GM08714 (cell line): ENCODE data around the gene PDLIM1.

ENCODE experiments used
- H3K4me3 ChIP-seq: fragments of 200-500 bp; sonication (Bioruptor generic); 2 replicates; pipeline ENCODE4 v1.5.1; 2014; ENCODE audit warnings: mild to moderate bottlenecking, low read length, inconsistent platforms
- ZNF274 ChIP-seq: IDR thresholded peaks from 2 replicates; pipeline ENCODE4 v1.6.1; 2012; ENCODE audit warnings: mild to moderate bottlenecking, low read depth, low read length

PDLIM1 gene

DNA sequence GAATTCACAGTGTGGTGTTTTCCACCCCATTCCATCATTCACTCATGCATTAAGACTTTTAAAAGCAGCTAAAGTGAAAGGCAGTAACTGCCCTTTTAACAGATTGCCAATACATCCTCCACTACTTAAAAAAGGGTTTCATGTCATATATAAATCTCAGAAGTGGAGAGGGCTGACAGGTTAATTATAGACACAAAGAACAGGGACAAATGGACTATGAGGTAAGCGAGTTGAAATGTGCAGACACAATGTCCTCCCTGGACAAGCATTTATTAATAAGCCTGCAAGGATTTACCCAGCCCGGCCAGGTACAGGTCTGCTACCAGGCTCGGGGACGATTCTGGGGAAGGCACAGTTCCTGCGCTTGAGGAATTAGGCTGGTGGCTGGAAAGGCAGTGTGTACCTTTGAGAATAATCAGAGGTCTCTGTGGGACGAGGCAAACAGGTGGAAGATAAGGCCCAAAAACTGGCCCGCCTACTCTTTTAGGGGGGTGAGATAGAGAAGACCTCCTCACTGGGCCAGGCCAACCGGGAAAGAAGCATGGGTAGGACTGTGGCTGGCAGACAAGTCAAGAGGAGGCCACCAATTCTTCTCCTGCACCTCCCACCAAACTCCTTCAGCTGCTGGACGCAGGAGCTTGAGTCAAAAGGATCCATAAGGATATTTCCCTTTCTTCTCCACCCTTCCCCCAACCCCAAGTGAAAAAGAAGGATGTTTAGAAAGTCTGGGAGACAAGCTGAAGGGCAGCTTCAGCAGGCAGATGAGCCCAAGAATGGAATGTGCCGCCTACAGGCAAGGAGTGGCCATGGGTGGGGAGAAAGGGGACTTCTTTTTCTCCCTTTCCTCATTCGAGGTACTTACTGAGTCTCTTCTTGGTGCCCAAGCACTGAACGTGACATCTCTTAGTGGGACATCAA lies 1.5 kb downstream of the PDLIM1 start:
- peak overlapping the region; percentile 90 for H3K4me3 ChIP-seq
- no peak for TF ChIP-seq ZNF274

DNA sequence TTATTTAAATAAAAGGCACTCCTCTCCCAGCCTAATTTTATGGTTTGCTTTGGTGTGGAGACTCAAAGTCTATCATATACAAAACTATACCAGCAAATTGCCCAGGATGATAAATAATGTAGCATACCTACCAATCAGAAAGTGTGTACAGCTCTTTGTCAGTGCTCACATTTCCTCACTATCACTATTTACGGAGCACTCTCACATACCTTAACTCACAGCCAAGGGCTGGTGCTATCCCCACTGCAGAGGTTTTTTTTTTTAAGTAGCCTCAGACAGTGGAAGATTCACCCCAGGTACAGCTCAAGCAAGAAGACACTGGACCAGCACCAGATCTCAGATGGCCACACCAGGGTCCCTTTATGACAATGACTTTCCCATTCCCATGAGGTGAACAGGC lies 2.5 kb downstream of the PDLIM1 start:
- peak overlapping the region; percentile 90 for H3K4me3 ChIP-seq
- TF ChIP-seq ZNF274: no peak

DNA sequence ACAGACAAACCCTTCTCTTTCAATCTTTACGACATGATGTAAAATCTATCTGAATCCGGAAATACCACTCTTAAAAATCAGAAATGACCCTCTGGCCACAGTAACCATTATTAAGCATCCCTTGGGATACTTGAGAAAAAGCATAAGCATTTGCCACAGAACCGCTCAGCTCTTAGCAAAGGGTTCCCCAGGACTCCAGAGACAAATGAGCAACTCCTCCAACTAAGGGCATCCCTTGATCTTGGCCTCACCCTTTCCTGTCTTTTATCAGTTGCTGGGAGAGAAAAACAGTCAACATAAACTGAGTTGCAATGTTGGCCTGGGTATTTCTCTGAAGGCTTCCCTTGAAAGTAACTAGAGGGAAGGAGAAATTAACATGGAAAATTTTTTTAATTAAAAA lies 3.5 kb downstream of the PDLIM1 start:
- peak overlapping the region; percentile 28; the same call in 1 of the 2 replicates for H3K4me3 ChIP-seq
- no peak for TF ChIP-seq ZNF274

DNA sequence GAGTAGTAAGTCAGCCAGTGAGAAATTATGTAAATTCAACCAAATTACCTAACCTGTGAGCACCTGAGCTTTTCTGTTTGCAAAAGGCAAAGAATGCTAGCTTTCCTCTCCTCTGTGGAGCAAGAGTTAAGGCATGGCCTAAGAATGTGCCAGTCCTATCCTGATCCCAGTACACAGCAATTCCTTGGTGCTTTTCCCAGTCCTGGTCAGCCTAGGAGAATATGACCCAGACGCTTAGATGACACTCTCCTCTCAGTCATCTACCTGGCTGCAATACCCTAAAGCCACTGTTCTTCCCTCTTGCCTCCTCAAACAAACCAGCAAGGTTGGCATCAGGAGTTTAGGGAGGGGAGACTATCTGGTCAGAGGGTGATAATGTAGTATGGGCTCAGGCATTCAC lies 4.1 kb downstream of the PDLIM1 start:
- H3K4me3 ChIP-seq: peak overlapping the region; percentile 28; the same call in 1 of the 2 replicates
- TF ChIP-seq ZNF274: no peak

DNA sequence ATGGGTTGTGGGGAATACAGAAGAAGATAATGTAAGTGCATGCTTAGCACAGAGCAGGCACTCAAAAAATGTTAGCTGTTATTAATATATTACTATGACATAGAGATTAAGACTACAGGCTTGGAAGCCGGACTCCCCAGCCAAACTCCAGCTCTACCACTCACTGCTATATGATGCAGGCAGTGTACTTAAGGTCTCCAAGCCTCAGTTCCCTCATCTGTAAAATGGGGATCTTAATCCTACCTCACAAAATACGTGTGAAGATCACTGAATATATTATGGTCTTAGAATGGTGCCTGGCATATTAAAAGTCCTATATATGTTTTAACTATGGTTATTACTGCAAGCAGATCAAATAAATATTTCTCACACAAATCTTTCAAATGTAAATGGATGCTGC lies 5.2 kb downstream of the PDLIM1 start:
- no peak for TF ChIP-seq ZNF274

DNA sequence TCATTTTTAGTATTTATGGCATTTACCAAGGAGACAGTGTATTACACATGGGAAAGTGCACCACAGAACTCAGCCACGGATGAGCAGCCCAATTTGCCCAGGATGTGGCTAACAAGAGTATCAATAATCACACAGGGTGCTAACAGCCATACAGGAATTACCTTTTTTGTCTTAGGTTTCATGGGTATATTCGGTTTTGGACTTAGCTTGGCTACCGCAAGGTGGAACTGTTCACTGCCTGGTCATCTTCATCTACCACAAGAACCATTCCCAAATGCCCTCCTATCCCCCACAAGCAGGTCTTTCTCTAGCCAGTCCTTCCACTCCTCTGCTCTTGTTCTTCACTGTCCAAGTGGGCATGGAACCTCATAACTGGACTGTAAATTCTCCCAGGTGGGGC lies 6.0 kb downstream of the PDLIM1 start:
- no peak overlapping the region; the same call in 1 of the 2 replicates for H3K4me3 ChIP-seq
- no peak for TF ChIP-seq ZNF274

More for the DNA sequence above, 5.2 kb downstream of the PDLIM1 start:
- H3K4me3 ChIP-seq: no peak overlapping the region

DNA sequence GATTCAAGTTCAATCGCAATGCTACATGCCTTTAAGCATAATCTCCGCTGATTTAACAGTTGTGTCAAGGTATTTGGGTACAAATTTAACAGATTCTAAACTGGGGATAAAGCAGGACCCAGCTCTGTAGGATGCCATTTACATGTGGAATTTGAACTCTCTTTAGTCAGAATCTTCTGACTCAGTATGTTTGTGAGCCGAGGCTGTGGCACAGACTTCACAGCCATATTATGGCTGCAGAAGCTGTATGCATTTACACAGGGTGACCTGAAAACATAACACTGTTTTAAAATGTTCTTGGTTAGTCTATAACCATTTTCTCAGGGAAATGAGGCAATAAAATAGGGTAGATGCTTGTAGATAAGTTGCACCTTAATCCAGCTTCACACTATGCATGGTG lies 8.7 kb downstream of the PDLIM1 start:
- no peak overlapping the region for H3K4me3 ChIP-seq
- no peak for TF ChIP-seq ZNF274

DNA sequence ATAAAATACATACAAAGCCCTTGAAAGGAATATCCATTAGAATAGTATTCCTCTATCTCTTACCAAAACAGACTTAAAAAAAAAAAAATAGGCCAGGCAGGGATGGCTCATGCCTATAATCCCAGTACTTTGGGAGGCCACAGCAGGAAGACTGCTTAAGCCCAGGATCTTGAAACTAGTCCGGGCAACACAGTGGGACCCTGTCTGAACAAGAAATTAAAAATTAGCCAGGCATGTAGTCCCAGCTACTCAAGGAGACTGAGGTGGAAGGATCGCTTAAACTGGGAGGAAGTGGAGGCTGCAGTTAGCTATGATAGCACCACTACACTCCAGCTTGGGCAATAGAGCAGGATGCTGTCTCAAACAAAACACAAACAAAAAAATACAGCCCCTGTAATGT lies 9.6 kb downstream of the PDLIM1 start:
- no peak for TF ChIP-seq ZNF274
- H3K4me3 ChIP-seq: no peak overlapping the region

DNA sequence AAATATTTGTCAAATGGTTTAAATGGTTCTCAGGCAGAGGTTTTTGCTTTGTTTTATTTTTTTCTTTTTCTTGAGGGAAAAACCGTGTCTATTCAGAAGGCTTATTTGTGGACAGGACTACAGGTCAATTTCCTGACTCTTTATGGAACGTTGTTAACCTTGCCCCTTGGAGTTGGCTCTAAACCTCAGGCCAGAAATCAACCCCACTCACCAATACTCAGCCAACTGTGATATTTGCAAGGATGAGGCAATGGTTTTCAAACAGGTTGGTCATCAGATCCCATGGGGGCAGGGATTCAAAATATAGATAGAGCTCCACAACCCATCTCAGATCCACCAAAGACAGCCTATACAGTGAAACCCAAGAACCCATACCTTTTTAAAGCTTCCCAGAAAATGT lies 10.2 kb downstream of the PDLIM1 start:
- no peak for TF ChIP-seq ZNF274
- H3K4me3 ChIP-seq: no peak overlapping the region

DNA sequence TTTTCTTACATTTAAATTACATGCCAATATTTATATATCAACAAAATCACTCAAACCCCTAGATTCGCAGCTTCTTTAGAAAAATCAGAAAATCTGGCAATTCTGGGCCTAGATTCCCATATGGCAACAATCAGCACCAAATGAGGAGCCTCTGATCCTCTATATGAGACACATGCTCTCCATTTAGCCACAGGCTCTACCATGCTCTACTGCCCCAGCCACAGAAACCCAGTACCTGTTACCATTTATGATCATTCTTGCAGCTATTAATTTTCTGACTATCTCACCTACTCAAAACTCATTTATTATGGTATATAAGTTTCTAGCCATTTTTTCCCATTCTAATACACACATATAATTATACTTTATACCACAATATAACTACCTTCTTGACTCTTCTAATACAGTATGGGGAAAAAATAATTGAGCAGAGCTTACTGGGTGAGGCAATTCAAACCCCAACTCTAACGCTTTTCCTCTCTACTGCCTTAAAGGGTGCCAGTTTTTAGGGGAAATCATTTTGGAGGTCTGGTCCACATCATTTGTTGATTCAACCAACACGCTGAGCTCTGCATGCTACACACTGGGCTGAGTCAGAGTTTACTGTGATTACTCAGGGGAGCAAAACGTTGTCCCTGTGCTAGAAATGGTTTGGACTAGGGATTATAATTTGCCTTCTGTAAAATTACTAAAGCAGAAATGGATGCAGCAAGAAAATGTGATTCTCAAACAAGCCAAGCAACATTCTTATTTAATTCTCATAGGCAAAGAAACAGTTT lies 11.6 kb downstream of the PDLIM1 start:
- TF ChIP-seq ZNF274: no peak

DNA sequence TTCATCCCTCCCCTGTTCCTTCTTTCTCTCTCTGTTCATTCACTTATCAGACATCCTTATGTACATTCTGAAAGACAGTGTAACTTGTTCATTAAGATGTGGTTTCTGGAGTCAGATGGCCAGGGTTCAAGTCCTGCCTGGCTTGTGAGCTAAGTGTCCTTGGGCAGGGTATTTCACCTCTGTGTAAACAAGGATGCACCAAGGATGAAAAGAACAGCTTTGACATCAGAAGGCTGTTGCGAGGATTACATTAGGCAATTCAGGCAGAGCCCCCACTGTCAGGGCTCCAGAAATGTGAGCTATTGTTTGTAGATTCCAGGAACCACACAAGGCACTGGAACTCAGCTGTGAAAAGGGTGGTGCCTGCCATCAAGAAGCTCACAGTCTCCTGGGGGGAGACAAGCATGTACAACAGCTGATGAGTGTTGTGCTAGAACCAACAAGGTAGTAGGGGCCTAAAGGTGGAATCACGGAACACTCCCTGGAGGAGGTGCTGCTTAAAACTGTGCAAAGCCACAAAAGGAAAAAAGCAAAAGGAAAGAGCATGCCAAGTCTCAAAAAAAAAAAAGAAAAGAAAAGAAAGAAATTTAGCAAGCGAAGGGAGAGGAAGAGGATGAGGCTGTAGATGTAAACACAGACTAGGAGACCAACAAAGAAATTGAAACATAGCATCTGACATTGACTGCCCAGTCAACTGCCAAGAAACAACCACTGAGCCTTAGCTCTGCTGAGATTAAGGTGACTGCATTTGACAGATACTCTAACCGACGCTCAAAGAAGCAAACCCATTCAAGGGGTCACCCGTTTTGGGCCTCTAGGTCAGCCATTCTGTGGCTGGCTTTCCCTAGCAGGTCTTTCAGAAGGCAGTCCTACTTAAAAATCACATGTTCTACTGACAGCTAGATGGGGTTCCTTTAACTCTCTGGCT lies 12.5 kb downstream of the PDLIM1 start:
- H3K4me3 ChIP-seq: no peak overlapping the region
- no peak for TF ChIP-seq ZNF274

More for the DNA sequence above, 11.6 kb downstream of the PDLIM1 start:
- no peak overlapping the region for H3K4me3 ChIP-seq

DNA sequence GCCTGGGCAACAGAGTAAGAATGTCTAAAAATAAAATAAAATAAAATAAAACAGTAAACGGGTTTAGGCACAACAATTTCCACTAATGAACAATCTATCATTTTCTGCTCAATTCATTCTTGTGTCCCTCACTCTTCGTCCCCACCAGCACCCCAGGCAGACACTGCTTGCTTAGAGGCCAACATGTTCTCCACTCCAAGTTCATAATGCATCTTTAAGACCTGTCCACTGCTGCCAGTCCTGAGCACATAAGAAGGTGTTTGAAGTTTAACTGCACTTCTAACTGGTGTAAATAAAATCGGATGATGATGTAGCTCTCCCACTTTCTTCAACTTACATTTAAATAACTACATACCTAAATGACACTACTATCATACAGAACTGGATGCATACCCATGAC lies 13.2 kb downstream of the PDLIM1 start:
- TF ChIP-seq ZNF274: no peak
- no peak overlapping the region for H3K4me3 ChIP-seq

DNA sequence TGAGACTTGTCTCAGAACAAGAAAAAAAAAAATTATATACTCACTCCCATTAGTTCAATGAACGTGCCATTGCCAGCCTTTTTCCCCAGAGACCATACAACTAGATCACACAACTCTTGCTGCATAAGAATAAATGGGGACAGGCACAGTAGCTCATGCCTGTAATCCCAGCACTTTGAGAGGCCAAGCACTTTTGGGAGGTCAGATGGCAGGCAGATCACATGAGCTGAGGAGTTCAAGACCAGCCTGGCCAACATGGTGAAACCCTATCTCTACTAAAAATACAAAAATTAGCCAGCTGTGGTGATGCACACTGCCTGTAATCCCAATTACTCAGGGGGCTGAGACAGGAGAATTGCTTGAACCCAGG lies 13.6 kb downstream of the PDLIM1 start:
- no peak for TF ChIP-seq ZNF274
- H3K4me3 ChIP-seq: no peak overlapping the region
